ENCODE results near the gene COL19A1. TPM values are rescaled to one million over a fixed set of nuclear protein-coding genes. Genes with fewer than 3 reads are reported as not detected.

COL19A1 gene
- total RNA-seq, result not detected in 2 replicates

- FAIRE-seq (no peak), DNase-seq (ENCODE audit: low read depth) (no peak)
- H3K27me3 ChIP-seq (ENCODE audit: control insufficient read depth, insufficient read depth, low read length), result peaks cover 21% of the 10 kb centered on the region
- H3K36me3 ChIP-seq (ENCODE audit: control insufficient read depth, insufficient read depth, low read length), result no peaks in the 10 kb centered on the region
- H3K4me3 ChIP-seq (ENCODE audit: low read depth, low read length), result peak within 1 kb of the TSS; percentile 38
- no peak for TF ChIP-seq CTCF (IDR thresholded peaks at IDR 0.05; ENCODE audit: insufficient read depth, low read length, severe bottlenecking)
These were observed at the start of gene COL19A1 for GRCh38 chr6:69866351-69866769. Gene COL19A1 (plus strand): TSS chr6:69866556. CDS start chr6:69879568, 13,012 bp downstream.

- FAIRE-seq (no peak), DNase-seq (ENCODE audit: low read depth) (no peak)
- no peaks in the 10 kb centered on the region for H3K36me3 ChIP-seq (ENCODE audit: control insufficient read depth, insufficient read depth, low read length)
- H3K27me3 ChIP-seq (ENCODE audit: control insufficient read depth, insufficient read depth, low read length), result no peaks in the 10 kb centered on the region
- no peak for TF ChIP-seq CTCF (IDR thresholded peaks at IDR 0.05; ENCODE audit: insufficient read depth, low read length, severe bottlenecking)
- H3K4me3 ChIP-seq (ENCODE audit: low read depth, low read length), result no peak overlapping the region
These were observed 49.8 kb upstream of the COL19A1 start for GRCh38 chr6:69816569-69816968.

GRCh38 chr6:69817358-69817757 lies 49.0 kb upstream of the COL19A1 start:
- no peak for FAIRE-seq
- no peaks in the 10 kb centered on the region for H3K36me3 ChIP-seq (ENCODE audit: control insufficient read depth, insufficient read depth, low read length)

GRCh38 chr6:69818223-69818930 lies 48.0 kb upstream of the COL19A1 start:
- no peak for TF ChIP-seq CTCF (IDR thresholded peaks at IDR 0.05; ENCODE audit: insufficient read depth, low read length, severe bottlenecking)
- FAIRE-seq (no peak), DNase-seq (ENCODE audit: low read depth) (no peak)
- Histone ChIP-seq H3K4me3 (ENCODE audit: low read depth, low read length) (no peak overlapping the region), H3K27me3 (ENCODE audit: control insufficient read depth, insufficient read depth, low read length) (no peaks in the 10 kb centered on the region), H3K36me3 (ENCODE audit: control insufficient read depth, insufficient read depth, low read length) (no peaks in the 10 kb centered on the region)

More at GRCh38 chr6:69817358-69817757, 49.0 kb upstream of the COL19A1 start:
- no peak for TF ChIP-seq CTCF (IDR thresholded peaks at IDR 0.05; ENCODE audit: insufficient read depth, low read length, severe bottlenecking)
- DNase-seq (ENCODE audit: low read depth), result no peak
- H3K27me3 ChIP-seq (ENCODE audit: control insufficient read depth, insufficient read depth, low read length), result no peaks in the 10 kb centered on the region
- no peak overlapping the region for H3K4me3 ChIP-seq (ENCODE audit: low read depth, low read length)

GRCh38 chr6:69819138-69819537 lies 47.2 kb upstream of the COL19A1 start:
- DNase-seq (ENCODE audit: low read depth) (no peak), FAIRE-seq (no peak)
- Histone ChIP-seq H3K27me3 (ENCODE audit: control insufficient read depth, insufficient read depth, low read length) (no peaks in the 10 kb centered on the region), H3K4me3 (ENCODE audit: low read depth, low read length) (no peak overlapping the region), H3K36me3 (ENCODE audit: control insufficient read depth, insufficient read depth, low read length) (no peaks in the 10 kb centered on the region)
- TF ChIP-seq CTCF (IDR thresholded peaks at IDR 0.05; ENCODE audit: insufficient read depth, low read length, severe bottlenecking), result no peak

- FAIRE-seq, result no peak
- Histone ChIP-seq H3K4me3 (ENCODE audit: low read depth, low read length) (no peak overlapping the region), H3K36me3 (ENCODE audit: control insufficient read depth, insufficient read depth, low read length) (no peaks in the 10 kb centered on the region), H3K27me3 (ENCODE audit: control insufficient read depth, insufficient read depth, low read length) (no peaks in the 10 kb centered on the region)
- no peak for TF ChIP-seq CTCF (IDR thresholded peaks at IDR 0.05; ENCODE audit: insufficient read depth, low read length, severe bottlenecking)
- no peak for DNase-seq (ENCODE audit: low read depth)
These were observed 46.3 kb upstream of the COL19A1 start for GRCh38 chr6:69820018-69820417.

Data from bronchial epithelial cell (primary cell).